NT2/D1 (cell line): Measurements from ENCODE around the gene TENM3.

Experiments
- SUZ12 ChIP-seq: IDR thresholded peaks from 2 replicates; pipeline ENCODE4 v1.6.1; 2011; ENCODE audit not compliant: insufficient read length, insufficient read depth; ENCODE audit errors: extremely low read depth
- YY1 ChIP-seq: IDR thresholded peaks from 2 replicates; pipeline ENCODE4 v1.6.1; 2011; ENCODE audit not compliant: insufficient read length, insufficient read depth
- ZNF274 ChIP-seq: IDR thresholded peaks from 2 replicates; pipeline ENCODE4 v1.6.1; 2011; ENCODE audit warnings: mild to moderate bottlenecking, low read depth, low read length

- TF ChIP-seq ZNF274, result no peak
- TF ChIP-seq SUZ12, result no peak
- TF ChIP-seq YY1, result no peak
These were observed 34.2 kb downstream of the TENM3 start for GRCh38 chr4:182277377-182277776.
